Suprapubic skin (tissue), 3 donors: ENCODE results near the gene MRPL10.

Experiments used
- CTCF ChIP-seq, 2 donors: fragments of 200-600 bp in 1 of 2; fragments of 450-650 bp in 1 of 2; sonication (generic) in 1 of 2; IDR thresholded peaks; one replicate each; pipeline ENCODE4 v1.5.1; 2016 to 2019; ENCODE audit warnings: antibody characterized with exemption in 2 of 2, mild to moderate bottlenecking in 1 of 2, moderate library complexity in 1 of 2
- POLR2A ChIP-seq, 2 donors: fragments of 450-650 bp; IDR thresholded peaks; one replicate each; pipeline ENCODE4 v1.6.1; 2017; ENCODE audit warnings: antibody characterized with exemption in 2 of 2, mild to moderate bottlenecking in 2 of 2, moderate library complexity in 2 of 2

DNA sequence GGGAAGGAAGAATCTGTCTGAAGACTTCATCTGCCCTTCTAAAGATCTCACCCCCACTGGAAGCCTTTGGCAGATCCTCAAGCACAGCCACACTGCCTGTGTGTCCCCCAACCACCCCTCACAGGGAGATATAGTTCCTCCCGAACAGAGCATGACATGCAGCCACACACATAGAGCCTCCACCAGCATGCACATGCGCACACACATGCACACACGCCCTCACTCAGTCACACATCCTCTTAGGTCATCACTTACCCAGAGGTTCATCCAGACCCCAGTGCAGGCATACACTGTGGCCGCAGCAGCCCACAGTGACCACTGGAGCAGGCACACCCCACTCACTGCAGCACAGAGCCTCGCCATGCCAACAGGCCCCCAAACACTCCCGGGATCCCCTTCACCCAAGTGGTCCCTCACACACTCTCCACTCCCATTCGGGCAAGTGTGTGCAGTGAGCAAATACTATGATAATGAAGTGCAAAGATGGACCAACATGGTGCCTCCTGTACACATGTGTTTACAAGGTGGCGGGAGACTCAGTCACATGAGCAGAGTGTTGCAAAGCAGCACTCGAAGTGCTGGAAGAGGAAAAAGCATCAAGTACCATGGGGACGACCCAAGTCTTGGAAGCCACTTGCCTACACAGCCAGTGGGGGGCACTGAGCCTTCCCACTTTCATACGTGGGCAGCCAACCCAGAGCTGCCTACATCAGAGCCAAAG lies 36.6 kb upstream of the MRPL10 start:
- TF ChIP-seq CTCF (IDR thresholded peaks at IDR 0.05), result no peak
- no peak for TF ChIP-seq POLR2A (IDR thresholded peaks at IDR 0.05)
